B cell (primary cell): ENCODE data around the gene C20orf144. TPM values are rescaled to one million over a fixed set of nuclear protein-coding genes. Genes with fewer than 3 reads are reported as not detected.

Experiments
- ATAC-seq: fragments of 200-7000 bp; cut with Tn5 transposase; one replicate; pipeline ENCODE4 v1.10.0; 2021; ENCODE audit warnings: low read depth, mild to moderate bottlenecking, moderate number of reproducible peaks, moderate library complexity
- CTCF ChIA-PET: fragments of 350-600 bp; sonication (Branson Sonifier 250); formaldehyde crosslinking; loops from one replicate; lab custom pipeline; 2021; ENCODE audit warnings: antibody characterized with exemption, inconsistent platforms; lab: Charles Lee
- POLR2A ChIA-PET: fragments of 350-600 bp; sonication (Branson Sonifier 250); formaldehyde crosslinking; loops from one replicate; lab custom pipeline; 2021; ENCODE audit warnings: antibody characterized with exemption; lab: Charles Lee
- DNase-seq: peaks from one replicate; pipeline ENCODE4 v3.0.0; 2013
- H2AFZ ChIP-seq: 2 replicates; pipeline ENCODE4 v1.6.1; 2012; ENCODE audit warnings: mild to moderate bottlenecking, low read depth, low read length; ENCODE audit not compliant: insufficient read depth, poor library complexity, severe bottlenecking
- H3K27ac ChIP-seq, 2 donors: 1 replicate in 1 of 2; 2 replicates in 1 of 2; pipeline ENCODE4 v1.5.1; 2012 to 2013; ENCODE audit warnings: low read length in 2 of 2, mild to moderate bottlenecking in 2 of 2, moderate library complexity in 1 of 2
- H3K27me3 ChIP-seq, 4 experiments: fragments of 200-600 bp in 1 of 4; sonication (generic) in 1 of 4; replicated peaks in 1 of 4; 1 replicate in 2 of 4; 2 replicates in 2 of 4; pipeline versions ENCODE4 v1.6.1 to v1.7.0; 2013 to 2016; ENCODE audit warnings: low read length in 3 of 4, mild to moderate bottlenecking in 2 of 4, mixed read lengths in 1 of 4, moderate library complexity in 1 of 4; ENCODE audit not compliant: insufficient read depth in 4 of 4, control insufficient read depth in 3 of 4; ENCODE audit errors: control extremely low read depth in 1 of 4
- H3K36me3 ChIP-seq, 2 experiments: replicated peaks in 1 of 2; 1 replicate in 1 of 2; 2 replicates in 1 of 2; pipeline versions ENCODE4 v1.6.1 to v1.7.1; 2013; ENCODE audit warnings: low read length in 1 of 2; ENCODE audit not compliant: insufficient read depth in 2 of 2, control insufficient read depth in 1 of 2; ENCODE audit errors: control extremely low read depth in 1 of 2, extremely low read depth in 1 of 2
- H3K4me1 ChIP-seq, 2 donors: fragments of 200-600 bp in 1 of 2; sonication (generic) in 1 of 2; 1 replicate in 1 of 2; 2 replicates in 1 of 2; pipeline versions ENCODE4 v1.5.1 to v1.6.1; 2013 to 2017; ENCODE audit warnings: low read length in 2 of 2; ENCODE audit not compliant: control insufficient read depth in 2 of 2, insufficient read depth in 2 of 2
- H3K4me2 ChIP-seq: replicated peaks from 2 replicates; pipeline ENCODE3; 2012; ENCODE audit warnings: mild to moderate bottlenecking, low read depth, low read length; ENCODE audit not compliant: poor library complexity, severe bottlenecking
- H3K4me3 ChIP-seq, 5 experiments: fragments of 200-600 bp in 1 of 5; sonication (generic) in 1 of 5; 1 replicate in 3 of 5; 2 replicates in 2 of 5; pipeline versions ENCODE4 v1.5.1 to v1.7.0; 2011 to 2016; ENCODE audit warnings: low read length in 4 of 5, mild to moderate bottlenecking in 4 of 5, low read depth in 2 of 5, control low read depth in 1 of 5, moderate library complexity in 1 of 5; ENCODE audit not compliant: insufficient read depth in 1 of 5; ENCODE audit errors: control extremely low read depth in 1 of 5, extremely low read depth in 1 of 5
- H3K79me2 ChIP-seq: fragments of 200-600 bp; sonication (generic); one replicate; pipeline ENCODE4 v1.6.0; 2016; ENCODE audit warnings: low read length; ENCODE audit not compliant: control insufficient read depth, insufficient read depth
- H3K9ac ChIP-seq: fragments of 200-600 bp; sonication (generic); 2 replicates; pipeline ENCODE4 v1.6.1; 2017; ENCODE audit warnings: mild to moderate bottlenecking, low read length, moderate library complexity
- H3K9me3 ChIP-seq, 3 donors: one replicate each; pipeline versions ENCODE4 v1.6.1 to v1.7.1; 2013; ENCODE audit warnings: low read length in 2 of 3; ENCODE audit not compliant: control insufficient read depth in 2 of 3, insufficient read depth in 1 of 3; ENCODE audit errors: control extremely low read depth in 1 of 3
- H4K20me1 ChIP-seq: 2 replicates; pipeline ENCODE4 v1.6.0; 2012; ENCODE audit warnings: mild to moderate bottlenecking, low read length; ENCODE audit not compliant: insufficient read depth, control insufficient read depth, poor library complexity, severe bottlenecking
- H3K27ac Mint-ChIP-seq: one replicate; pipeline ENCODE4 v1.8.0; 2021; ENCODE audit warnings: mixed read lengths
- H3K27me3 Mint-ChIP-seq: one replicate; pipeline ENCODE4 v1.8.0; 2021; ENCODE audit warnings: mixed read lengths
- H3K4me1 Mint-ChIP-seq: one replicate; pipeline ENCODE4 v1.8.0; 2021; ENCODE audit warnings: mixed read lengths
- H3K4me3 Mint-ChIP-seq: one replicate; pipeline ENCODE4 v1.8.0; 2021; ENCODE audit warnings: mixed read lengths
- H3K9me3 Mint-ChIP-seq: one replicate; pipeline ENCODE4 v1.8.0; 2022; ENCODE audit warnings: mixed read lengths; ENCODE audit not compliant: insufficient read depth
- CTCF ChIP-seq: fragments of 200-600 bp; IDR thresholded peaks from one replicate; pipeline ENCODE4 v1.8.0; 2022; ENCODE audit warnings: antibody characterized with exemption, mild to moderate bottlenecking
- EZH2 ChIP-seq: IDR thresholded peaks from 2 replicates; pipeline ENCODE4 v1.6.1; 2012; ENCODE audit warnings: borderline replicate concordance, low read depth, mild to moderate bottlenecking, moderate library complexity, low read length; ENCODE audit not compliant: insufficient read depth, poor library complexity, severe bottlenecking
- WGBS: methylation state at CpG from one replicate; pipeline ENCODE4 v1.1.5; 2013; ENCODE audit warnings: missing lambda C conversion rate; ENCODE audit not compliant: insufficient coverage; 5-methylcytosine and 5-hydroxymethylcytosine counted together
- intact Hi-C: fragments of 100-400 bp; cut with micrococcal nuclease; formaldehyde crosslinking; loops from one replicate; pipeline ENCODE4 v1.10.0; 2022
- polyA plus RNA-seq: library from polyadenylated mRNA; depleted of rRNA; stranded (reverse); fragments of >200 nt; gene quantifications from 2 replicates; pipeline ENCODE4 v1.2.3, GENCODE V29; 2012
- total RNA-seq, 2 donors: library from RNA; stranded (reverse); fragments of 120-200 nt in 1 of 2; gene quantifications; 1 replicate in 1 of 2; 2 replicates in 1 of 2; pipeline versions ENCODE4 v1.2.3 to v1.2.4, GENCODE V29; 2013 to 2022

Gene C20orf144
- total and polyA plus RNA-seq, 2 donors (not counting 1 experiment from before 2014, with no cell fraction given) = 0.27 to 0.44 TPM

DNA sequence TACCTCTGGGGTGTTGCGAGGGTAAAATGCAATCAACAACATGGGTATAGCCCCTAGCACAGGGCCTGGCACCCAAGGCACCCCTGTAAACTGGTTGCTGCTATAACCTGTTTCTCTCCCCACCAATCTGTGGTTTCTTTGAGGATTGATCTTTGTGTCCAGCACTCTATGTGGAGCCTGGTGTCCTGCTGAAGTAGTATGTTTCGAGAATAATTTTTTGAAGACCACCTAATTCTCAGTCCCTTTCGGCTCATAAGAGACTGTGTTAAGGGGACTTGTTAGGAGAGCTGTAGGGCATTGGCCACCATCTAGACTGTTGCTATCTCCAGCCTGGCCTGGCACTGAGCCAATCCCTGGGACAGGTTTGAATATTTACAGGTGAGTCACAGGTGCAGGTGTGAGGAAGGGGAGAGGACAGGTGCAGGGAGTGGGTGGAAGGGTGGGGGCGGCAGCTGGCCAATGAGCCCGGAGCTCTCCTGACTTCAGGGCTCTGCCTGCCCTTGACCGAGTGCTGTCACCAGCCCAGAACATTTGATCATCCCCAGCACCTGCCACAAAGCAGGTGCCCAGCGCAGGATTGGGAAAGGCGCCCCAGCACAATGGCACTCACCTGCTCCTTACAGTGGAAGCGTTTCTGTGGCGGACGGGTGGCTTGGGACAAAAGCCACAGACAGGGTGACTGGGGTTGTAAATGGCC lies 8.1 kb upstream of the C20orf144 start:
- Histone ChIP-seq H3K27ac (no peak overlapping the region), H3K9me3 (no peaks in the 10 kb centered on the region), H3K4me3 (no peak overlapping the region), H4K20me1 (no peaks in the 10 kb centered on the region), H3K27me3 (no peaks in the 10 kb centered on the region), H2AFZ (no peak overlapping the region), H3K4me2 (no peak overlapping the region), H3K79me2 (no peaks in the 10 kb centered on the region), H3K36me3 (no peaks in the 10 kb centered on the region), H3K9ac (no peak overlapping the region), H3K4me1 (peaks cover 0 to 9% of the 10 kb centered on the region in 2 donors)
- ATAC-seq (no peak), DNase-seq (no peak)
- H3K27ac Mint-ChIP-seq = no peak overlapping the region
- no peaks in the 10 kb centered on the region for H3K9me3 Mint-ChIP-seq
- peaks cover 5% of the 10 kb centered on the region for H3K4me1 Mint-ChIP-seq
- intact Hi-C loops = loop anchor here (2.0 to 5.0 kb wide), 2 partner anchors 197 to 262 kb away; no protein-coding TSS in a partner anchor
- 92% methylated on average over 9 of the region's 11 CpGs for WGBS
- no peaks in the 10 kb centered on the region for H3K27me3 Mint-ChIP-seq
- ChIA-PET CTCF (interaction anchor here (0.6 to 5.4 kb wide), 23 partner anchors 9 to 475 kb away, joined by 3 to 53 read pairs (median 4); partner anchors contain the start of genes ACTL10, C20orf144, CBFA2T2 and CDK5RAP1), POLR2A (no interaction called here)
- no peak overlapping the region for H3K4me3 Mint-ChIP-seq
- TF ChIP-seq EZH2 (no peak), CTCF (no peak)

- H3K27ac Mint-ChIP-seq = no peak overlapping the region
- Histone ChIP-seq H3K9ac (no peak overlapping the region), H3K9me3 (no peaks in the 10 kb centered on the region), H3K27me3 (no peaks in the 10 kb centered on the region), H3K4me1 (peaks cover 0 to 9% of the 10 kb centered on the region in 2 donors), H3K4me3 (no peak overlapping the region), H3K27ac (no peak overlapping the region), H3K4me2 (no peak overlapping the region), H2AFZ (no peak overlapping the region), H4K20me1 (no peaks in the 10 kb centered on the region), H3K36me3 (no peaks in the 10 kb centered on the region), H3K79me2 (no peaks in the 10 kb centered on the region)
- H3K9me3 Mint-ChIP-seq = no peaks in the 10 kb centered on the region
- no peak for TF ChIP-seq CTCF
- no peak for TF ChIP-seq EZH2
- POLR2A ChIA-PET = no interaction called here
- peaks cover 5% of the 10 kb centered on the region for H3K4me1 Mint-ChIP-seq
- no peak for DNase-seq
- H3K27me3 Mint-ChIP-seq = no peaks in the 10 kb centered on the region
- no peak overlapping the region for H3K4me3 Mint-ChIP-seq
- CTCF ChIA-PET = interaction anchor here (1.0 to 5.4 kb wide), 8 partner anchors 9 to 208 kb away, joined by 3 to 53 read pairs (median 12); partner anchors contain the start of genes ACTL10, C20orf144 and ZNF341
- no peak for ATAC-seq
- intact Hi-C loops = loop anchor here (5.0 kb wide), 1 partner anchor 262 kb away; no protein-coding TSS in a partner anchor
- WGBS = 88% methylated on average over 12 of the region's 14 CpGs
Measured at GRCh38 chr20:33654680-33655161, 7.4 kb upstream of the C20orf144 start.
